ENCODE data around the gene KCNMA1.
"Not testable (repeated sequence)": the region's sequence is repeated elsewhere in the genome, so short reads cannot be mapped to it uniquely, and the experiment has no call there.

Gene KCNMA1

GRCh38 chr10:77637532-77638320 is at the start of gene KCNMA1:
Gene KCNMA1 (minus strand): TSS chr10:77637808.
- DNase-seq = peak in 31 of 56 donors; percentile 19 to 75 (median 37)

- DNase-seq = no peak
These were observed 49.2 kb upstream of the KCNMA1 start for GRCh38 chr10:77686650-77687417.

GRCh38 chr10:77686096-77686495 is 48.5 kb upstream of the KCNMA1 start:
- no peak for DNase-seq

GRCh38 chr10:77685432-77685831 is 47.8 kb upstream of the KCNMA1 start:
- DNase-seq = no peak

- DNase-seq = not testable (repeated sequence)
These were observed 45.5 kb upstream of the KCNMA1 start for GRCh38 chr10:77683088-77683432.

GRCh38 chr10:77682393-77683087 is 44.9 kb upstream of the KCNMA1 start:
- DNase-seq = no peak

- DNase-seq = no peak
These were observed 44.2 kb upstream of the KCNMA1 start for GRCh38 chr10:77681839-77682238.

GRCh38 chr10:77680811-77681210 is 43.2 kb upstream of the KCNMA1 start:
- DNase-seq = no peak

- DNase-seq = no peak
These were observed 42.5 kb upstream of the KCNMA1 start for GRCh38 chr10:77680065-77680464.

- no peak for DNase-seq
These were observed 41.6 kb upstream of the KCNMA1 start for GRCh38 chr10:77679217-77679616.

- DNase-seq = no peak
These were observed 40.5 kb upstream of the KCNMA1 start for GRCh38 chr10:77678146-77678545.

GRCh38 chr10:77675347-77675746 is 37.7 kb upstream of the KCNMA1 start:
- no peak for DNase-seq

GRCh38 chr10:77673515-77674140 is 36.0 kb upstream of the KCNMA1 start:
- DNase-seq = no peak

- no peak for DNase-seq
These were observed 35.5 kb upstream of the KCNMA1 start for GRCh38 chr10:77673101-77673500.

GRCh38 chr10:77671594-77672252 is 34.1 kb upstream of the KCNMA1 start:
- no peak for DNase-seq

- no peak for DNase-seq
These were observed 33.3 kb upstream of the KCNMA1 start for GRCh38 chr10:77670817-77671443.

GRCh38 chr10:77669892-77670291 is 32.3 kb upstream of the KCNMA1 start:
- no peak for DNase-seq

GRCh38 chr10:77667426-77668324 is 30.1 kb upstream of the KCNMA1 start:
- no peak for DNase-seq

- no peak for DNase-seq
These were observed 29.2 kb upstream of the KCNMA1 start for GRCh38 chr10:77666821-77667220.

- DNase-seq = no peak
These were observed 27.1 kb upstream of the KCNMA1 start for GRCh38 chr10:77664696-77665095.
